ENCODE data around the gene ABCA1. TPM values are rescaled to one million over a fixed set of nuclear protein-coding genes. Genes with fewer than 3 reads are reported as not detected.
A peak's percentile ranks its signal among the peaks of the same experiment; 100 is the strongest.

ABCA1 gene
- total RNA-seq, 1 donor from 2014 or later, result 49.5 TPM

GRCh38 chr9:104864675-104865104, 63.3 kb downstream of the ABCA1 start:
- Mint-ChIP-seq H3K36me3 (ENCODE audit: unreplicated experiment) (peaks cover 27% of the 10 kb centered on the region), H3K4me1 (ENCODE audit: unreplicated experiment) (peaks cover 70% of the 10 kb centered on the region), H3K4me3 (ENCODE audit: unreplicated experiment) (no peak overlapping the region), H3K9me3 (ENCODE audit: unreplicated experiment) (no peaks in the 10 kb centered on the region), H3K27me3 (ENCODE audit: unreplicated experiment) (no peaks in the 10 kb centered on the region), H3K27ac (ENCODE audit: unreplicated experiment) (peak overlapping the region; percentile 1)
- no peak for TF ChIP-seq CTCF (IDR thresholded peaks at IDR 0.05)
- DNase-seq (ENCODE audit: extremely low spot score, unreplicated experiment), result no peak

- Mint-ChIP-seq H3K36me3 (ENCODE audit: unreplicated experiment) (peaks cover 27% of the 10 kb centered on the region), H3K9me3 (ENCODE audit: unreplicated experiment) (no peaks in the 10 kb centered on the region), H3K4me3 (ENCODE audit: unreplicated experiment) (no peak overlapping the region), H3K27me3 (ENCODE audit: unreplicated experiment) (no peaks in the 10 kb centered on the region), H3K4me1 (ENCODE audit: unreplicated experiment) (peaks cover 70% of the 10 kb centered on the region), H3K27ac (ENCODE audit: unreplicated experiment) (peak overlapping the region; percentile 58)
- no peak for DNase-seq (ENCODE audit: extremely low spot score, unreplicated experiment)
- peak; percentile 90 for TF ChIP-seq CTCF (IDR thresholded peaks at IDR 0.05)
These were observed 64.6 kb downstream of the ABCA1 start for GRCh38 chr9:104863180-104863883.

GRCh38 chr9:104861397-104861796, 66.6 kb downstream of the ABCA1 start:
- peaks cover 24% of the 10 kb centered on the region for H3K36me3 Mint-ChIP-seq (ENCODE audit: unreplicated experiment)
- TF ChIP-seq CTCF (IDR thresholded peaks at IDR 0.05), result no peak
- DNase-seq (ENCODE audit: extremely low spot score, unreplicated experiment), result no peak
- H3K9me3 Mint-ChIP-seq (ENCODE audit: unreplicated experiment), result no peaks in the 10 kb centered on the region
- no peaks in the 10 kb centered on the region for H3K27me3 Mint-ChIP-seq (ENCODE audit: unreplicated experiment)
- H3K4me1 Mint-ChIP-seq (ENCODE audit: unreplicated experiment), result peaks cover 74% of the 10 kb centered on the region
- peak overlapping the region; percentile 89 for H3K27ac Mint-ChIP-seq (ENCODE audit: unreplicated experiment)
- H3K4me3 Mint-ChIP-seq (ENCODE audit: unreplicated experiment), result no peak overlapping the region

- peaks cover 28% of the 10 kb centered on the region for H3K36me3 Mint-ChIP-seq (ENCODE audit: unreplicated experiment)
- no peak for DNase-seq (ENCODE audit: extremely low spot score, unreplicated experiment)
- H3K9me3 Mint-ChIP-seq (ENCODE audit: unreplicated experiment), result no peaks in the 10 kb centered on the region
- peaks cover 82% of the 10 kb centered on the region for H3K4me1 Mint-ChIP-seq (ENCODE audit: unreplicated experiment)
- no peak for TF ChIP-seq CTCF (IDR thresholded peaks at IDR 0.05)
- H3K27me3 Mint-ChIP-seq (ENCODE audit: unreplicated experiment), result no peaks in the 10 kb centered on the region
- H3K27ac Mint-ChIP-seq (ENCODE audit: unreplicated experiment), result peak overlapping the region; percentile 89
- peak overlapping the region; percentile 40 for H3K4me3 Mint-ChIP-seq (ENCODE audit: unreplicated experiment)
These were observed 67.7 kb downstream of the ABCA1 start for GRCh38 chr9:104860263-104860662.

GRCh38 chr9:104858846-104859245, 69.1 kb downstream of the ABCA1 start:
- peaks cover 41% of the 10 kb centered on the region for H3K36me3 Mint-ChIP-seq (ENCODE audit: unreplicated experiment)
- H3K27me3 Mint-ChIP-seq (ENCODE audit: unreplicated experiment), result no peaks in the 10 kb centered on the region
- TF ChIP-seq CTCF (IDR thresholded peaks at IDR 0.05), result no peak
- H3K4me3 Mint-ChIP-seq (ENCODE audit: unreplicated experiment), result no peak overlapping the region
- DNase-seq (ENCODE audit: extremely low spot score, unreplicated experiment), result no peak
- peaks cover 77% of the 10 kb centered on the region for H3K4me1 Mint-ChIP-seq (ENCODE audit: unreplicated experiment)
- no peaks in the 10 kb centered on the region for H3K9me3 Mint-ChIP-seq (ENCODE audit: unreplicated experiment)
- H3K27ac Mint-ChIP-seq (ENCODE audit: unreplicated experiment), result peak overlapping the region; percentile 17

All from osteocyte (in vitro differentiated cells).